Upper lobe of left lung (tissue), 6 donors: Measurements from ENCODE around the gene CNOT10. TPM values are rescaled to one million over a fixed set of nuclear protein-coding genes. Genes with fewer than 3 reads are reported as not detected.
A peak's percentile ranks its signal among the peaks of the same experiment; 100 is the strongest.

ENCODE experiments used
- ATAC-seq, 2 donors: fragments of 200-7000 bp; cut with Tn5 transposase; one replicate each; pipeline ENCODE4 v1.9.1; 2022; ENCODE audit warnings: mild to moderate bottlenecking in 2 of 2, moderate library complexity in 2 of 2; ENCODE audit not compliant: low FRiP score in 2 of 2
- DNase-seq, 2 donors: peaks; one replicate each; pipeline ENCODE4 v3.0.0-alpha.2; 2019 to 2020
- H3K27ac ChIP-seq, 4 donors: fragments of 200-600 bp; sonication (generic); one replicate each; pipeline ENCODE4 v1.5.1; 2016 to 2019
- H3K27me3 ChIP-seq, 4 donors: fragments of 200-600 bp; sonication (generic); one replicate each; pipeline ENCODE4 v1.5.1; 2017 to 2019
- H3K36me3 ChIP-seq, 4 donors: fragments of 200-600 bp; sonication (generic); one replicate each; pipeline ENCODE4 v1.5.1; 2016 to 2019
- H3K4me1 ChIP-seq, 4 donors: fragments of 200-600 bp; sonication (generic); one replicate each; pipeline ENCODE4 v1.5.1; 2018 to 2019
- H3K4me3 ChIP-seq, 4 donors: fragments of 200-600 bp; sonication (generic); one replicate each; pipeline ENCODE4 v1.5.1; 2017 to 2019; ENCODE audit warnings: mild to moderate bottlenecking in 2 of 4, moderate library complexity in 1 of 4
- H3K9me3 ChIP-seq, 4 donors: fragments of 200-600 bp; sonication (generic); one replicate each; pipeline ENCODE4 v1.5.1; 2018 to 2019
- CTCF ChIP-seq, 6 experiments: fragments of 450-650 bp in 4 of 6; fragments of 200-600 bp in 2 of 6; sonication (generic) in 2 of 6; IDR thresholded peaks; one replicate each; pipeline ENCODE4 v1.5.1; 2016 to 2019; ENCODE audit warnings: antibody characterized with exemption in 6 of 6
- EP300 ChIP-seq, 4 donors: sonication (generic); formaldehyde crosslinking; IDR thresholded peaks; one replicate each; pipeline ENCODE4 v1.5.1; 2017; ENCODE audit warnings: antibody characterized with exemption in 4 of 4, control low read depth in 2 of 4
- POLR2A ChIP-seq, 4 donors: fragments of 450-650 bp; IDR thresholded peaks; one replicate each; pipeline ENCODE4 v1.5.1; 2016 to 2017; ENCODE audit warnings: antibody characterized with exemption in 4 of 4, mild to moderate bottlenecking in 2 of 4
- POLR2AphosphoS5 ChIP-seq, 2 donors: sonication (generic); formaldehyde crosslinking; IDR thresholded peaks; one replicate each; pipeline ENCODE4 v1.5.1; 2017; ENCODE audit warnings: antibody characterized with exemption in 2 of 2
- WGBS, 2 donors: methylation state at CpG; one replicate each; pipeline ENCODE4 v1.1.5; 2017 to 2018; 5-methylcytosine and 5-hydroxymethylcytosine counted together
- total RNA-seq, 6 donors: library from RNA; depleted of rRNA in 4 of 6; stranded (reverse); fragments of >200 nt in 4 of 6; gene quantifications; one replicate each; pipeline versions ENCODE4 v1.1.0 to v1.2.1, GENCODE V29; 2016 to 2021
- donor health status: DM: no; HTN: no; CAD: no; lungs with moderate emphysema.
- donor health status: DM: no; HTN: yes; CAD: no; lungs with severe emphysema.

CNOT10 gene
- total RNA-seq, 6 donors from 2014 or later: 19.1 to 47.1 (median 29.6) TPM

GRCh38 chr3:32816439-32817256, 131.7 kb downstream of the CNOT10 start:
- DNase-seq (peak in 1 of 2 donors; percentile 91), ATAC-seq (peak in 1 of 2 donors; percentile 41)
- Histone ChIP-seq H3K36me3 (no peaks in the 10 kb centered on the region), H3K9me3 (no peaks in the 10 kb centered on the region), H3K4me3 (peak overlapping the region; percentile 20 to 65 (median 53)), H3K27ac (peak overlapping the region in 1 of 4 donors; percentile 26), H3K27me3 (peaks cover 0 to 29% (median 14%) of the 10 kb centered on the region in 4 donors), H3K4me1 (peaks cover 21 to 47% (median 26%) of the 10 kb centered on the region in 4 donors)
- WGBS, 2 donors: 1% methylated on average over 31 to 84 of the region's 85 CpGs
- TF ChIP-seq POLR2A (IDR thresholded peaks at IDR 0.05): no peak
- TF ChIP-seq CTCF (IDR thresholded peaks at IDR 0.05): no peak
- no peak for TF ChIP-seq POLR2AphosphoS5 (IDR thresholded peaks at IDR 0.05)
- no peak for TF ChIP-seq EP300 (IDR thresholded peaks at IDR 0.05)

- DNase-seq (no peak), ATAC-seq (peak in 1 of 2 donors; percentile 48)
- Histone ChIP-seq H3K4me1 (peaks cover 21 to 53% (median 26%) of the 10 kb centered on the region in 4 donors), H3K36me3 (no peaks in the 10 kb centered on the region), H3K27me3 (peaks cover 0 to 29% (median 14%) of the 10 kb centered on the region in 4 donors), H3K27ac (peak overlapping the region in 1 of 4 donors; percentile 69), H3K9me3 (no peaks in the 10 kb centered on the region), H3K4me3 (peak overlapping the region in 3 of 4 donors; percentile 47 to 65 (median 59))
- TF ChIP-seq EP300 (IDR thresholded peaks at IDR 0.05) (no peak), POLR2A (IDR thresholded peaks at IDR 0.05) (no peak), POLR2AphosphoS5 (IDR thresholded peaks at IDR 0.05) (no peak), CTCF (IDR thresholded peaks at IDR 0.05) (peak in 1 of 6 experiments; percentile 17)
- WGBS, 2 donors: 0 to 10% methylated on average over 10 to 11 of the region's 49 CpGs
These were observed 132.2 kb downstream of the CNOT10 start for GRCh38 chr3:32817257-32817557.

GRCh38 chr3:32817558-32818228, 132.7 kb downstream of the CNOT10 start, which contains the start of gene TRIM71:
Gene TRIM71 (plus strand): TSS chr3:32817997. CDS start chr3:32818081, 84 bp downstream.
- H3K36me3 ChIP-seq: no peaks in the 10 kb centered on the region
- DNase-seq (peak in 1 of 2 donors; percentile 84), ATAC-seq (no peak)
- H3K27ac ChIP-seq: peak within 1 kb of the TSS; percentile 26 to 70 (median 61)
- H3K4me1 ChIP-seq: peaks cover 21 to 53% (median 26%) of the 10 kb centered on the region in 4 donors
- peak within 1 kb of the TSS; percentile 20 to 65 (median 53) for H3K4me3 ChIP-seq
- WGBS, 2 donors: 2 to 4% methylated on average over 34 to 53 of the region's 59 CpGs
- TF ChIP-seq POLR2AphosphoS5 (IDR thresholded peaks at IDR 0.05): no peak
- no peak for TF ChIP-seq CTCF (IDR thresholded peaks at IDR 0.05)
- no peak for TF ChIP-seq POLR2A (IDR thresholded peaks at IDR 0.05)
- no peak for TF ChIP-seq EP300 (IDR thresholded peaks at IDR 0.05)
- peaks cover 0 to 29% (median 14%) of the 10 kb centered on the region in 4 donors for H3K27me3 ChIP-seq
- H3K9me3 ChIP-seq: no peaks in the 10 kb centered on the region

GRCh38 chr3:32818229-32818969, 133.4 kb downstream of the CNOT10 start:
- Histone ChIP-seq H3K4me3 (peak overlapping the region in 3 of 4 donors; percentile 47 to 65 (median 59)), H3K9me3 (no peaks in the 10 kb centered on the region), H3K4me1 (peaks cover 21 to 53% (median 26%) of the 10 kb centered on the region in 4 donors), H3K27ac (peak overlapping the region; percentile 26 to 70 (median 61)), H3K36me3 (no peaks in the 10 kb centered on the region), H3K27me3 (peaks cover 0 to 29% (median 14%) of the 10 kb centered on the region in 4 donors)
- ATAC-seq: peak in 1 of 2 donors; percentile 3
- peak in 1 of 2 donors; percentile 88 for DNase-seq
- peak in 1 of 4 donors; percentile 18 for TF ChIP-seq POLR2A (IDR thresholded peaks at IDR 0.05)
- no peak for TF ChIP-seq POLR2AphosphoS5 (IDR thresholded peaks at IDR 0.05)
- WGBS, 2 donors: 3 to 5% methylated on average over 8 to 24 of the region's 111 CpGs
